ENCODE data around the gene MTHFSD. TPM values are rescaled to one million over a fixed set of nuclear protein-coding genes. Genes with fewer than 3 reads are reported as not detected.

MTHFSD gene
- total and polyA plus RNA-seq, 2 of the 8 experiments (the other 6 are each of a cell fraction or from before 2014, with no cell fraction given): 7.1 to 9.8 TPM

DNA sequence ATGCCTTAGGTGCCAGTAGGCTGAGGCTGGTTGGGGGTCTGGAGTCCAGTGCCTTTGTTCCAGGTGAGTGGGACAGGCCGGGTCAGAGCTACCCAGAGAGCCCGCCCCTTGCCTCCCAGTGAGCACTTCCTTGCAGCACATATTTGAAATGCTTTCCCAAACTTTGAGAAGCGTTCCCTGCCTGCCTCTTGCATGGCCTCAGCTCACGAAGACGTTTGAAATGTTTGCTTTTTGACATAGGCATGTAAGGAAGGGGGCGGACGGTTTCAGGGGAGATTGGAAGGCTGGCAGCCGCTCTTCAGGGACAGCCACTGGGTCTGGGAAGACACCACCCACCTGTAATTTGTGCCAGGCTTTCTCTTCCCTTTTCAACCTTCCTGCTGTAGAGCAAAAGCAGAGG, 18.2 kb upstream of the MTHFSD start (continued):
- TF ChIP-seq, protein P1, sequence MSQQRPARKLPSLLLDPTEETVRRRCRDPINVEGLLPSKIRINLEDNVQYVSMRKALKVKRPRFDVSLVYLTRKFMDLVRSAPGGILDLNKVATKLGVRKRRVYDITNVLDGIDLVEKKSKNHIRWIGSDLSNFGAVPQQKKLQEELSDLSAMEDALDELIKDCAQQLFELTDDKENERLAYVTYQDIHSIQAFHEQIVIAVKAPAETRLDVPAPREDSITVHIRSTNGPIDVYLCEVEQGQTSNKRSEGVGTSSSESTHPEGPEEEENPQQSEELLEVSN (IDR thresholded peaks at IDR 0.05): peak; percentile 26; the same call in 1 of the 2 replicates
- TF ChIP-seq CBX5 (IDR thresholded peaks at IDR 0.05; ENCODE audit: low read depth, low read length): no peak

Measured in H1 (cell line).